OCI-LY1 (cell line): ENCODE measurements around the gene FAM217B.

ENCODE experiments used
- H2AFZ ChIP-seq: fragments of 200-600 bp; sonication (generic), shearing (Covaris generic); 2 replicates; pipeline ENCODE4 v1.6.0; 2014; ENCODE audit warnings: antibody characterized with exemption, mild to moderate bottlenecking, low read length
- H3F3A ChIP-seq: fragments of 200-600 bp; sonication (generic), shearing (Covaris generic); 2 replicates; pipeline ENCODE4 v1.6.0; 2014; ENCODE audit warnings: mild to moderate bottlenecking, antibody characterized with exemption, low read length, moderate library complexity; ENCODE audit not compliant: insufficient read depth
- H3K27ac ChIP-seq: fragments of 200-600 bp; sonication (generic); 2 replicates; pipeline ENCODE4 v1.5.1; 2014; ENCODE audit warnings: low read length, mixed run types, mild to moderate bottlenecking, low read depth; ENCODE audit not compliant: poor library complexity, severe bottlenecking
- H3K27me3 ChIP-seq: fragments of 200-600 bp; sonication (generic); 2 replicates; pipeline ENCODE4 v1.6.0; 2014; ENCODE audit warnings: antibody characterized with exemption, mild to moderate bottlenecking, low read length, moderate library complexity; ENCODE audit not compliant: insufficient read depth
- H3K36me3 ChIP-seq: fragments of 200-600 bp; sonication (generic); 2 replicates; pipeline ENCODE4 v1.6.1; 2014; ENCODE audit warnings: mild to moderate bottlenecking, antibody characterized with exemption, low read length, moderate library complexity, mixed read lengths; ENCODE audit not compliant: insufficient read depth
- H3K4me1 ChIP-seq: fragments of 200-600 bp; sonication (generic); 2 replicates; pipeline ENCODE4 v1.5.1; 2014; ENCODE audit warnings: mild to moderate bottlenecking, low read length, moderate library complexity; ENCODE audit not compliant: insufficient read depth, severe bottlenecking
- H3K4me2 ChIP-seq: fragments of 200-600 bp; sonication (generic), shearing (Covaris generic); 2 replicates; pipeline ENCODE4 v1.6.1; 2014; ENCODE audit warnings: low read length
- H3K4me3 ChIP-seq: fragments of 200-600 bp; sonication (generic); 2 replicates; pipeline ENCODE4 v1.5.1; 2014; ENCODE audit warnings: low read length, low read depth, mild to moderate bottlenecking, mixed read lengths; ENCODE audit not compliant: poor library complexity, severe bottlenecking
- H3K79me2 ChIP-seq: fragments of 200-600 bp; shearing (Covaris generic); 2 replicates; pipeline ENCODE4 v1.6.1; 2016; ENCODE audit warnings: mixed run types, low read length, mixed read lengths; ENCODE audit not compliant: insufficient read depth
- H3K9ac ChIP-seq: fragments of 200-600 bp; sonication (generic), shearing (Covaris generic); 2 replicates; pipeline ENCODE4 v1.6.1; 2014; ENCODE audit warnings: mild to moderate bottlenecking, low read length, mixed read lengths
- H3K9me2 ChIP-seq: fragments of 200-600 bp; sonication (generic), shearing (Covaris generic); 2 replicates; pipeline ENCODE4 v1.6.1; 2014; ENCODE audit warnings: low read depth, mild to moderate bottlenecking, low read length, mixed read lengths
- H3K9me3 ChIP-seq: fragments of 200-600 bp; shearing (Covaris generic); 2 replicates; pipeline ENCODE4 v1.6.1; 2014; ENCODE audit warnings: low read length, mixed read lengths
- H4K20me1 ChIP-seq: fragments of 200-600 bp; sonication (generic), shearing (Covaris generic); 2 replicates; pipeline ENCODE4 v1.6.0; 2016; ENCODE audit warnings: mild to moderate bottlenecking, low read length; ENCODE audit not compliant: insufficient read depth
- CTCF ChIP-seq: fragments of 200-600 bp; sonication (generic), shearing (Covaris generic); IDR thresholded peaks from 2 replicates; pipeline ENCODE4 v1.5.1; 2017; ENCODE audit warnings: mild to moderate bottlenecking, antibody characterized with exemption, low read length, moderate library complexity, mixed read lengths
- EZH2 ChIP-seq: fragments of 200-600 bp; sonication (generic), shearing (Covaris generic); IDR thresholded peaks from 2 replicates; pipeline ENCODE4 v1.8.0; 2017; ENCODE audit warnings: borderline replicate concordance, mixed run types, mild to moderate bottlenecking, antibody characterized with exemption, low read length, moderate library complexity, mixed read lengths

The FAM217B gene

GRCh38 chr20:59923514-59923913, 16.7 kb upstream of the FAM217B start:
- Histone ChIP-seq H3K9me3 (no peaks in the 10 kb centered on the region), H3K4me2 (no peak overlapping the region), H3K36me3 (no peaks in the 10 kb centered on the region), H3K9ac (no peak overlapping the region), H3F3A (no peaks in the 10 kb centered on the region), H3K27me3 (no peaks in the 10 kb centered on the region), H3K4me3 (no peak overlapping the region), H3K27ac (no peak overlapping the region), H3K4me1 (no peaks in the 10 kb centered on the region), H4K20me1 (no peaks in the 10 kb centered on the region), H2AFZ (no peak overlapping the region), H3K79me2 (no peaks in the 10 kb centered on the region), H3K9me2 (no peaks in the 10 kb centered on the region)
- TF ChIP-seq EZH2: no peak
- TF ChIP-seq CTCF: no peak

- Histone ChIP-seq H3K4me1 (no peaks in the 10 kb centered on the region), H3K9ac (no peak overlapping the region), H3K4me3 (no peak overlapping the region), H3F3A (no peaks in the 10 kb centered on the region), H3K79me2 (no peaks in the 10 kb centered on the region), H2AFZ (no peak overlapping the region), H3K9me3 (no peaks in the 10 kb centered on the region), H3K4me2 (no peak overlapping the region), H4K20me1 (no peaks in the 10 kb centered on the region), H3K9me2 (no peaks in the 10 kb centered on the region), H3K27me3 (no peaks in the 10 kb centered on the region), H3K36me3 (no peaks in the 10 kb centered on the region), H3K27ac (no peak overlapping the region)
- TF ChIP-seq EZH2: no peak
- TF ChIP-seq CTCF: no peak
Measured at GRCh38 chr20:59925359-59925758, 14.8 kb upstream of the FAM217B start.

- no peaks in the 10 kb centered on the region for H4K20me1 ChIP-seq
- no peaks in the 10 kb centered on the region for H3K9me3 ChIP-seq
- H3K27me3 ChIP-seq: no peaks in the 10 kb centered on the region
- H2AFZ ChIP-seq: no peak overlapping the region
- no peak overlapping the region for H3K4me2 ChIP-seq
- no peaks in the 10 kb centered on the region for H3K79me2 ChIP-seq
- no peak overlapping the region for H3K4me3 ChIP-seq
- H3K4me1 ChIP-seq: no peaks in the 10 kb centered on the region
- no peak overlapping the region for H3K9ac ChIP-seq
- no peaks in the 10 kb centered on the region for H3K9me2 ChIP-seq
- no peaks in the 10 kb centered on the region for H3F3A ChIP-seq
- H3K27ac ChIP-seq: no peak overlapping the region
- no peak for TF ChIP-seq EZH2
- H3K36me3 ChIP-seq: no peaks in the 10 kb centered on the region
Measured at GRCh38 chr20:59925899-59926298, 14.3 kb upstream of the FAM217B start.

- Histone ChIP-seq H3K9me2 (no peaks in the 10 kb centered on the region), H3K4me2 (no peak overlapping the region), H3K4me3 (no peak overlapping the region), H3K27me3 (no peaks in the 10 kb centered on the region), H4K20me1 (no peaks in the 10 kb centered on the region), H3K27ac (no peak overlapping the region), H3K9ac (no peak overlapping the region), H3K36me3 (no peaks in the 10 kb centered on the region), H3F3A (no peaks in the 10 kb centered on the region), H3K79me2 (no peaks in the 10 kb centered on the region), H2AFZ (no peak overlapping the region), H3K4me1 (no peaks in the 10 kb centered on the region), H3K9me3 (no peaks in the 10 kb centered on the region)
- TF ChIP-seq CTCF (no peak), EZH2 (no peak)
Measured at GRCh38 chr20:59931511-59932312, 8.5 kb upstream of the FAM217B start.
